Measurements from ENCODE around the gene LONP2.

DNA sequence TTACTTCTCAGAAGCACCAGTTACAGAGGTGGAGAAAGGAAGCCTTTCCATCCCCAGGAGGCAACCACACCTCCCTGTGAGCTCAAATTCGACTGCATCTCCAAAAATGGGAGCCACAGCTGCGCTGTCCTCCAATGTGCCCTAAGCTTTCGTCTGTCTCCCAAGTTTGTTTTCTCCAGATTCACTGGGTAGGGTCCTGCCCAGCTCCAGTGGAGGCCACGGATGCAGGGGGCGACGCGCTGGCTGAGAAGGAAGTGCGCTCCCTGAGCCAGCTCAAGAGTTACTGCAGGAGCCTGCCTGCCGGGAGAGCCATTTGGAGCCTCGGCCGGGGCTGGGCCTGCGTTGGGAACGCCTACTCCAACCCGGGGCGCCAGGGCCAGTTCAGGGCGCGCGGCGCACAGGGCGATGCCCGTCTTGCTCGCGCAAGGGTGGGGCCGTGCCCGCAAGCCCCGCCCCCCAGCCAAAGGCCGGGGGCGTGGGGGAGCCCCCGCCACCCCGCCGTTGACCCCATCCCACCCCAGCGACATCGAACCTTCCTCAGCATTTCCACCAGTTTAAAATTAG is 121.6 kb downstream of the LONP2 start:
- TF ChIP-seq, protein P1, sequence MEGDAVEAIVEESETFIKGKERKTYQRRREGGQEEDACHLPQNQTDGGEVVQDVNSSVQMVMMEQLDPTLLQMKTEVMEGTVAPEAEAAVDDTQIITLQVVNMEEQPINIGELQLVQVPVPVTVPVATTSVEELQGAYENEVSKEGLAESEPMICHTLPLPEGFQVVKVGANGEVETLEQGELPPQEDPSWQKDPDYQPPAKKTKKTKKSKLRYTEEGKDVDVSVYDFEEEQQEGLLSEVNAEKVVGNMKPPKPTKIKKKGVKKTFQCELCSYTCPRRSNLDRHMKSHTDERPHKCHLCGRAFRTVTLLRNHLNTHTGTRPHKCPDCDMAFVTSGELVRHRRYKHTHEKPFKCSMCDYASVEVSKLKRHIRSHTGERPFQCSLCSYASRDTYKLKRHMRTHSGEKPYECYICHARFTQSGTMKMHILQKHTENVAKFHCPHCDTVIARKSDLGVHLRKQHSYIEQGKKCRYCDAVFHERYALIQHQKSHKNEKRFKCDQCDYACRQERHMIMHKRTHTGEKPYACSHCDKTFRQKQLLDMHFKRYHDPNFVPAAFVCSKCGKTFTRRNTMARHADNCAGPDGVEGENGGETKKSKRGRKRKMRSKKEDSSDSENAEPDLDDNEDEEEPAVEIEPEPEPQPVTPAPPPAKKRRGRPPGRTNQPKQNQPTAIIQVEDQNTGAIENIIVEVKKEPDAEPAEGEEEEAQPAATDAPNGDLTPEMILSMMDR (IDR thresholded peaks at IDR 0.05), result peak; percentile 17
- TF ChIP-seq EZH2phosphoT487 (IDR thresholded peaks at IDR 0.05) (no peak), EZH2 (IDR thresholded peaks at IDR 0.05) (no peak)

Measured in neural progenitor cell (in vitro differentiated cells).